ENCODE results near the gene ACOXL.

DNA sequence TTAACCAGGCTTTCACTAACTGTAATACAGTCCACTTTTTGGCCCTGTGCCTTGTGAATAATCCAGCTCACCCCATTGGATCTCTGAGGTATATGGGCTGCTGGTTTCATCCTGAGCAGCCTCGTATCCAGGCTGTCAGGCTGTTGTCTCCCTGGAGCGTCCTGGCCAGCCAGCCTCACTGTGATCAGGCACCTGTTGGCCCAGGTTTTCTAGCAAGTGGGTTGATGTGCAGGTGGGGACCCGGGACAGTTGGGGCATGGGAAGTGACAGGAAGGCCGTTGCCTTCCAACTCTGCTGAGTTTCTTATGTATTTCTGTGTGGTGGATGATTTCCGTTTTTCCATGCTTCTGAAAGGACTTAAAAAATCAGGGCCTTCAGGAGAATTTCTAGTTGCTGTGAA is 132.4 kb downstream of the ACOXL start:
- TF ChIP-seq POLR2A (IDR thresholded peaks at IDR 0.05; ENCODE audit: low read depth, low read length): no peak
- TF ChIP-seq TAF1 (IDR thresholded peaks at IDR 0.05; ENCODE audit: low read depth, low read length): no peak
- no peak for TF ChIP-seq POLR2AphosphoS5 (IDR thresholded peaks at IDR 0.05; ENCODE audit: low read depth, low read length)
